Thymus (tissue), 11 donors: Measurements from ENCODE around the gene COL4A1. TPM values are rescaled to one million over a fixed set of nuclear protein-coding genes. Genes with fewer than 3 reads are reported as not detected.

ENCODE experiments used
- DNase-seq, 9 donors: peaks; one replicate each; pipeline ENCODE4 v3.0.0-alpha.2; 2013; ENCODE audit warnings: low spot score in 9 of 9, low read depth in 6 of 9, missing footprints in 1 of 9
- H3K27ac ChIP-seq, 2 donors: one replicate each; pipeline ENCODE4 v1.5.1; 2013; ENCODE audit warnings: control low read depth in 1 of 2, low read depth in 1 of 2, low read length in 1 of 2, mild to moderate bottlenecking in 1 of 2, moderate library complexity in 1 of 2
- H3K27me3 ChIP-seq, 2 donors: one replicate each; pipeline ENCODE4 v1.5.1; 2013; ENCODE audit warnings: low read length in 1 of 2; ENCODE audit not compliant: control insufficient read depth in 2 of 2, insufficient read depth in 1 of 2
- H3K36me3 ChIP-seq, 2 donors: one replicate each; pipeline ENCODE4 v1.5.1; 2013; ENCODE audit warnings: low read length in 1 of 2, mild to moderate bottlenecking in 1 of 2, moderate library complexity in 1 of 2; ENCODE audit not compliant: control insufficient read depth in 2 of 2, insufficient read depth in 2 of 2
- H3K4me1 ChIP-seq, 2 donors: one replicate each; pipeline ENCODE4 v1.5.1; 2013; ENCODE audit warnings: low read length in 2 of 2; ENCODE audit not compliant: control insufficient read depth in 2 of 2, insufficient read depth in 2 of 2
- H3K4me3 ChIP-seq, 2 donors: one replicate each; pipeline ENCODE4 v1.5.1; 2013; ENCODE audit warnings: low read length in 2 of 2, control low read depth in 1 of 2, mild to moderate bottlenecking in 1 of 2
- H3K9me3 ChIP-seq, 2 donors: one replicate each; pipeline ENCODE4 v1.5.1; 2013; ENCODE audit warnings: low read length in 1 of 2, mild to moderate bottlenecking in 1 of 2; ENCODE audit not compliant: control insufficient read depth in 2 of 2, insufficient read depth in 1 of 2
- WGBS: extraction: QIAGEN DNeasy Blood & Tissue Kit; methylation state at CpG from one replicate; pipeline ENCODE4 v1.1.7; 2013; 5-methylcytosine and 5-hydroxymethylcytosine counted together
- polyA plus RNA-seq: library from polyadenylated mRNA; stranded (reverse); fragments of 200-250 nt; gene quantifications from one replicate; pipeline ENCODE4 v1.2.3, GENCODE V29; 2013
- total RNA-seq: library from RNA; stranded (reverse); fragments of 120-200 nt; gene quantifications from one replicate; pipeline ENCODE4 v1.2.4, GENCODE V29; 2013
- donor health status: healthy.

Gene COL4A1
- total and polyA plus RNA-seq, 2 donors: 63.0 to 95.2 TPM

- Histone ChIP-seq H3K36me3 (no peaks in the 10 kb centered on the region), H3K4me1 (no peaks in the 10 kb centered on the region), H3K27ac (no peak overlapping the region), H3K4me3 (no peak overlapping the region), H3K27me3 (peaks cover 0 to 10% of the 10 kb centered on the region in 2 donors), H3K9me3 (no peaks in the 10 kb centered on the region)
- 88% methylated on average over 7 of the region's 7 CpGs for WGBS
- no peak for DNase-seq
These were observed 91.4 kb downstream of the COL4A1 start for GRCh38 chr13:110215606-110216005.

GRCh38 chr13:110214637-110215036 is 92.3 kb downstream of the COL4A1 start:
- Histone ChIP-seq H3K27ac (no peak overlapping the region), H3K9me3 (no peaks in the 10 kb centered on the region), H3K27me3 (peaks cover 0 to 10% of the 10 kb centered on the region in 2 donors), H3K4me1 (no peaks in the 10 kb centered on the region), H3K4me3 (no peak overlapping the region), H3K36me3 (no peaks in the 10 kb centered on the region)
- 85% methylated on average over 5 of the region's 5 CpGs for WGBS
- no peak for DNase-seq

- Histone ChIP-seq H3K27ac (no peak overlapping the region), H3K36me3 (no peaks in the 10 kb centered on the region), H3K27me3 (peaks cover 0 to 5% of the 10 kb centered on the region in 2 donors), H3K4me3 (no peak overlapping the region), H3K9me3 (no peaks in the 10 kb centered on the region), H3K4me1 (no peaks in the 10 kb centered on the region)
- no peak for DNase-seq
- 88% methylated on average over 13 of the region's 13 CpGs for WGBS
These were observed 93.4 kb downstream of the COL4A1 start for GRCh38 chr13:110213461-110214074.

- Histone ChIP-seq H3K4me3 (no peak overlapping the region), H3K36me3 (no peaks in the 10 kb centered on the region), H3K4me1 (no peaks in the 10 kb centered on the region), H3K27me3 (peaks cover 0 to 4% of the 10 kb centered on the region in 2 donors), H3K9me3 (no peaks in the 10 kb centered on the region), H3K27ac (no peak overlapping the region)
- 94% methylated on average over 9 of the region's 9 CpGs for WGBS
- DNase-seq: no peak
These were observed 94.4 kb downstream of the COL4A1 start for GRCh38 chr13:110212529-110212928.

- no peak for DNase-seq
- H3K27ac ChIP-seq: no peak overlapping the region
- peaks cover 0 to 4% of the 10 kb centered on the region in 2 donors for H3K27me3 ChIP-seq
- H3K4me3 ChIP-seq: no peak overlapping the region
- H3K9me3 ChIP-seq: no peaks in the 10 kb centered on the region
- no peaks in the 10 kb centered on the region for H3K4me1 ChIP-seq
- WGBS: 90% methylated on average over 6 of the region's 6 CpGs
- H3K36me3 ChIP-seq: no peaks in the 10 kb centered on the region
These were observed 95.2 kb downstream of the COL4A1 start for GRCh38 chr13:110211735-110212134.

- no peaks in the 10 kb centered on the region for H3K9me3 ChIP-seq
- H3K4me1 ChIP-seq: no peaks in the 10 kb centered on the region
- no peaks in the 10 kb centered on the region for H3K36me3 ChIP-seq
- DNase-seq: no peak
- H3K27me3 ChIP-seq: peaks cover 0 to 4% of the 10 kb centered on the region in 2 donors
- H3K4me3 ChIP-seq: no peak overlapping the region
- no peak overlapping the region for H3K27ac ChIP-seq
- WGBS: 97% methylated on average over 10 of the region's 10 CpGs
These were observed 95.9 kb downstream of the COL4A1 start for GRCh38 chr13:110211046-110211445.

- WGBS: 98% methylated on average over 3 of the region's 3 CpGs
- no peaks in the 10 kb centered on the region for H3K36me3 ChIP-seq
- H3K4me3 ChIP-seq: no peak overlapping the region
- DNase-seq: no peak
- no peaks in the 10 kb centered on the region for H3K4me1 ChIP-seq
- H3K9me3 ChIP-seq: no peaks in the 10 kb centered on the region
- peaks cover 0 to 4% of the 10 kb centered on the region in 2 donors for H3K27me3 ChIP-seq
- H3K27ac ChIP-seq: no peak overlapping the region
These were observed 96.4 kb downstream of the COL4A1 start for GRCh38 chr13:110210604-110210985.

GRCh38 chr13:110209950-110210603 is 96.9 kb downstream of the COL4A1 start:
- H3K4me3 ChIP-seq: no peak overlapping the region
- H3K4me1 ChIP-seq: no peaks in the 10 kb centered on the region
- no peak overlapping the region for H3K27ac ChIP-seq
- 92% methylated on average over 14 of the region's 14 CpGs for WGBS
- H3K9me3 ChIP-seq: no peaks in the 10 kb centered on the region
- H3K36me3 ChIP-seq: no peaks in the 10 kb centered on the region
- no peak for DNase-seq
- peaks cover 0 to 4% of the 10 kb centered on the region in 2 donors for H3K27me3 ChIP-seq

- DNase-seq: no peak
- 98% methylated on average over 10 of the region's 10 CpGs for WGBS
- no peak overlapping the region for H3K4me3 ChIP-seq
- H3K4me1 ChIP-seq: no peaks in the 10 kb centered on the region
- no peaks in the 10 kb centered on the region for H3K9me3 ChIP-seq
- H3K36me3 ChIP-seq: no peaks in the 10 kb centered on the region
- no peak overlapping the region for H3K27ac ChIP-seq
- peaks cover 0 to 2% of the 10 kb centered on the region in 2 donors for H3K27me3 ChIP-seq
These were observed 98.8 kb downstream of the COL4A1 start for GRCh38 chr13:110208116-110208515.
